SK-N-SH (cell line): ENCODE measurements around the gene DLK2. TPM values are rescaled to one million over a fixed set of nuclear protein-coding genes. Genes with fewer than 3 reads are reported as not detected.

Experiments
- ELF1 ChIP-seq: IDR thresholded peaks from 2 replicates; pipeline ENCODE4 v1.4.0; 2012
- EP300 ChIP-seq, 2 experiments: IDR thresholded peaks; 2 replicates each; pipeline versions ENCODE4 v1.4.0 to v1.6.1; 2012; ENCODE audit warnings: borderline replicate concordance in 1 of 2, low read depth in 1 of 2, low read length in 1 of 2
- EZH2phosphoT487 ChIP-seq: fragments of 200-600 bp; sonication (generic); IDR thresholded peaks from 2 replicates; pipeline ENCODE4 v1.6.1; 2017; ENCODE audit warnings: low read depth, mixed run types, mild to moderate bottlenecking, antibody characterized with exemption, moderate library complexity, borderline replicate concordance
- FOSL2 ChIP-seq: IDR thresholded peaks from 2 replicates; pipeline ENCODE4 v1.4.0; 2012; ENCODE audit warnings: low read depth, mild to moderate bottlenecking, moderate library complexity, borderline replicate concordance
- FOXJ3 ChIP-seq: sonication (generic); formaldehyde crosslinking; IDR thresholded peaks from 2 replicates; pipeline ENCODE4 v1.5.1; 2020; ENCODE audit warnings: mild to moderate bottlenecking, missing genetic modification reagents
- FOXM1 ChIP-seq: IDR thresholded peaks from 2 replicates; pipeline ENCODE4 v1.4.0; 2012; ENCODE audit warnings: low read depth, mild to moderate bottlenecking
- GABPA ChIP-seq: IDR thresholded peaks from 2 replicates; pipeline ENCODE4 v1.4.0; 2012; ENCODE audit warnings: low read depth, mild to moderate bottlenecking
- JUND ChIP-seq: IDR thresholded peaks from 2 replicates; pipeline ENCODE4 v1.4.0; 2012
- MAX ChIP-seq: IDR thresholded peaks from 2 replicates; pipeline ENCODE4 v1.4.0; 2012; ENCODE audit warnings: low read depth
- MEF2A ChIP-seq: IDR thresholded peaks from 2 replicates; pipeline ENCODE4 v1.4.0; 2012; ENCODE audit warnings: low read depth, borderline replicate concordance
- MXI1 ChIP-seq: IDR thresholded peaks from 2 replicates; pipeline ENCODE4 v1.6.1; 2012; ENCODE audit warnings: mild to moderate bottlenecking, low read depth, low read length, improper control_type of control experiment
- NRF1 ChIP-seq: IDR thresholded peaks from 2 replicates; pipeline ENCODE4 v1.6.1; 2012; ENCODE audit warnings: low read depth, mild to moderate bottlenecking, low read length
- REST ChIP-seq: IDR thresholded peaks from 2 replicates; pipeline ENCODE4 v1.6.1; 2012; ENCODE audit warnings: mild to moderate bottlenecking, low read depth, low read length, moderate library complexity
- RXRA ChIP-seq: IDR thresholded peaks from 2 replicates; pipeline ENCODE4 v1.4.0; 2012; ENCODE audit warnings: low read depth, mild to moderate bottlenecking, borderline replicate concordance
- SIN3A ChIP-seq: IDR thresholded peaks from 2 replicates; pipeline ENCODE4 v1.6.1; 2012; ENCODE audit warnings: low read depth, mild to moderate bottlenecking, low read length, moderate library complexity, borderline replicate concordance
- SMC3 ChIP-seq: IDR thresholded peaks from 2 replicates; pipeline ENCODE4 v1.6.1; 2012; ENCODE audit warnings: low read depth, low read length, improper control_type of control experiment
- TAF1 ChIP-seq: IDR thresholded peaks from 2 replicates; pipeline ENCODE4 v1.6.1; 2012; ENCODE audit warnings: low read depth, mild to moderate bottlenecking, low read length, moderate library complexity, borderline replicate concordance
- TEAD4 ChIP-seq: IDR thresholded peaks from 2 replicates; pipeline ENCODE4 v1.4.0; 2012; ENCODE audit warnings: mild to moderate bottlenecking, borderline replicate concordance; ENCODE audit not compliant: insufficient read depth
- USF1 ChIP-seq: IDR thresholded peaks from 2 replicates; pipeline ENCODE4 v1.4.0; 2012; ENCODE audit warnings: low read depth, borderline replicate concordance
- USF2 ChIP-seq: fragments of 150-350 bp; IDR thresholded peaks from 2 replicates; pipeline ENCODE4 v1.6.1; 2017; ENCODE audit warnings: antibody characterized with exemption, low read length, low read depth, borderline replicate concordance
- YY1 ChIP-seq: IDR thresholded peaks from 2 replicates; pipeline ENCODE4 v1.4.0; 2012; ENCODE audit warnings: low read depth, mild to moderate bottlenecking
- ZBTB33 ChIP-seq: IDR thresholded peaks from 2 replicates; pipeline ENCODE4 v1.4.0; 2012; ENCODE audit warnings: low read depth, borderline replicate concordance
- polyA plus RNA-seq, 3 experiments: library from polyadenylated mRNA; depleted of rRNA; stranded (reverse); fragments of >200 nt; gene quantifications; 2 replicates each; pipeline ENCODE4 v1.2.3, GENCODE V29; 2012

The DLK2 gene
- polyA plus RNA-seq, 1 of the 3 experiments (the other 2 are of a cell fraction) = 3.9 TPM

- TF ChIP-seq RXRA (no peak), JUND (no peak), MAX (0 out of 2 replicates have a peak, but pooled peaks have one; percentile 47), FOSL2 (no peak), USF2 (no peak), MXI1 (peak; percentile 32; the same call in 1 of the 2 replicates), REST (0 out of 2 replicates have a peak, but pooled peaks have one; percentile 31), FOXM1 (no peak), EP300 (IDR thresholded peaks at IDR 0.05; ENCODE audit: borderline replicate concordance in 1 of 2, low read depth in 1 of 2, low read length in 1 of 2) (no peak), TAF1 (peak; percentile 97), ZBTB33 (no peak), SMC3 (no peak), GABPA (no peak), ELF1 (no peak), YY1 (peak; percentile 95), FOXJ3 (no peak), EZH2phosphoT487 (no peak), SIN3A (no peak), TEAD4 (no peak), MEF2A (no peak), USF1 (no peak), NRF1 (peak; percentile 18; the same call in 1 of the 2 replicates)
Observed at GRCh38 chr6:43477235-43478007, 22.1 kb upstream of the DLK2 start, which contains the start of gene TJAP1 (continued).
